Body of pancreas (tissue), 4 donors: ENCODE data around the gene PDC. TPM values are rescaled to one million over a fixed set of nuclear protein-coding genes. Genes with fewer than 3 reads are reported as not detected.
"Not testable (repeated sequence)": the region's sequence is repeated elsewhere in the genome, so short reads cannot be mapped to it uniquely, and the experiment has no call there.

Source experiments
- ATAC-seq: fragments of 150-250 bp; one replicate; pipeline ENCODE4 v1.9.1; 2016
- DNase-seq, 4 donors: peaks; one replicate each; pipeline ENCODE4 v3.0.0-alpha.2; 2019
- H3K27ac ChIP-seq, 4 donors: fragments of 200-600 bp; sonication (generic); 1 replicate in 3 of 4; 2 replicates in 1 of 4; pipeline versions ENCODE4 v1.5.1 to v1.6.1; 2016 to 2019; ENCODE audit warnings: mild to moderate bottlenecking in 1 of 4, mixed read lengths in 1 of 4, moderate library complexity in 1 of 4
- H3K27me3 ChIP-seq, 2 donors: fragments of 200-600 bp; sonication (generic); one replicate each; pipeline ENCODE4 v1.6.0; 2016; ENCODE audit warnings: mild to moderate bottlenecking in 1 of 2
- H3K36me3 ChIP-seq, 2 donors: fragments of 200-600 bp; sonication (generic); replicated peaks in 1 of 2; 2 replicates each; pipeline ENCODE4 v1.5.1; 2016; ENCODE audit warnings: low read depth in 2 of 2; ENCODE audit not compliant: insufficient read depth in 1 of 2
- H3K4me1 ChIP-seq: fragments of 200-600 bp; sonication (generic); one replicate; pipeline ENCODE4 v1.6.0; 2016
- H3K4me3 ChIP-seq, 2 donors: fragments of 200-600 bp; sonication (generic); 1 replicate in 1 of 2; 2 replicates in 1 of 2; pipeline ENCODE4 v1.5.1; 2016 to 2019
- H3K9me3 ChIP-seq, 3 donors: fragments of 200-600 bp; sonication (generic); 1 replicate in 2 of 3; 2 replicates in 1 of 3; pipeline ENCODE4 v1.5.1; 2016
- CTCF ChIP-seq, 7 experiments: fragments of 450-650 bp in 4 of 7; fragments of 200-600 bp in 3 of 7; sonication (generic) in 3 of 7; IDR thresholded peaks; one replicate each; pipeline ENCODE4 v1.5.1; 2016 to 2019; ENCODE audit warnings: antibody characterized with exemption in 7 of 7
- POLR2A ChIP-seq, 3 donors: fragments of 450-650 bp; IDR thresholded peaks; one replicate each; pipeline ENCODE4 v1.6.1; 2016; ENCODE audit warnings: antibody characterized with exemption in 3 of 3, mild to moderate bottlenecking in 2 of 3
- WGBS, 2 donors: methylation state at CpG; one replicate each; pipeline ENCODE4 v1.1.5; 2017; 5-methylcytosine and 5-hydroxymethylcytosine counted together
- intact Hi-C: fragments of 100-400 bp; cut with DNase I; formaldehyde crosslinking; loops from one replicate; pipeline ENCODE4 v1.15.1; 2023
- total RNA-seq, 2 donors: library from RNA; depleted of rRNA; stranded (reverse); fragments of >200 nt; gene quantifications; one replicate each; pipeline ENCODE4 v1.1.0, GENCODE V29; 2016

The PDC gene
- total RNA-seq, 2 donors from 2014 or later: not detected

GRCh38 chr1:186474208-186474607, 13.3 kb upstream of the PDC start:
- no peaks in the 10 kb centered on the region for H3K9me3 ChIP-seq
- ATAC-seq: no peak
- intact Hi-C loops: no loop called here

GRCh38 chr1:186473047-186473446, 12.1 kb upstream of the PDC start:
- H3K27me3 ChIP-seq: no peaks in the 10 kb centered on the region
- WGBS, 2 donors: 67 to 79% methylated on average over 4 of the region's 4 CpGs

More at GRCh38 chr1:186474208-186474607, 13.3 kb upstream of the PDC start:
- 73 to 87% methylated on average over 2 of the region's 2 CpGs for WGBS, 2 donors
- DNase-seq: no peak
- Histone ChIP-seq H3K4me1 (no peaks in the 10 kb centered on the region), H3K27me3 (no peaks in the 10 kb centered on the region), H3K4me3 (no peak overlapping the region), H3K36me3 (no peaks in the 10 kb centered on the region), H3K27ac (no peak overlapping the region)
- TF ChIP-seq POLR2A (IDR thresholded peaks at IDR 0.05): no peak
- TF ChIP-seq CTCF (IDR thresholded peaks at IDR 0.05): no peak

GRCh38 chr1:186465946-186466345, 5.0 kb upstream of the PDC start:
- TF ChIP-seq CTCF (IDR thresholded peaks at IDR 0.05) (no peak), POLR2A (IDR thresholded peaks at IDR 0.05) (no peak)
- no peak for ATAC-seq
- H3K27me3 ChIP-seq: no peaks in the 10 kb centered on the region

More at GRCh38 chr1:186473047-186473446, 12.1 kb upstream of the PDC start:
- DNase-seq (no peak), ATAC-seq (no peak)
- no peaks in the 10 kb centered on the region for H3K9me3 ChIP-seq
- TF ChIP-seq POLR2A (IDR thresholded peaks at IDR 0.05) (no peak), CTCF (IDR thresholded peaks at IDR 0.05) (no peak)
- no peaks in the 10 kb centered on the region for H3K4me1 ChIP-seq
- intact Hi-C loops: no loop called here
- H3K27ac ChIP-seq: no peak overlapping the region
- H3K36me3 ChIP-seq: no peaks in the 10 kb centered on the region
- no peak overlapping the region for H3K4me3 ChIP-seq

GRCh38 chr1:186465491-186465890, 4.6 kb upstream of the PDC start:
- intact Hi-C loops, H3K4me3 ChIP-seq, DNase-seq, H3K36me3 ChIP-seq, H3K9me3 ChIP-seq, ATAC-seq, H3K27ac ChIP-seq, H3K4me1 ChIP-seq, H3K27me3 ChIP-seq: not testable (repeated sequence)

More at GRCh38 chr1:186465946-186466345, 5.0 kb upstream of the PDC start:
- 57 to 64% methylated on average over 2 of the region's 2 CpGs for WGBS, 2 donors
- Histone ChIP-seq H3K27ac (no peak overlapping the region), H3K4me1 (no peaks in the 10 kb centered on the region), H3K4me3 (no peak overlapping the region), H3K9me3 (no peaks in the 10 kb centered on the region), H3K36me3 (no peaks in the 10 kb centered on the region)
- DNase-seq: no peak
- intact Hi-C loops: no loop called here

GRCh38 chr1:186463926-186464325, 3.0 kb upstream of the PDC start:
- H3K4me3 ChIP-seq: no peak overlapping the region
- WGBS, 2 donors: 66 to 68% methylated on average over 3 of the region's 3 CpGs
- H3K4me1 ChIP-seq: no peaks in the 10 kb centered on the region
- no peaks in the 10 kb centered on the region for H3K36me3 ChIP-seq
- H3K9me3 ChIP-seq: no peaks in the 10 kb centered on the region
- no peak overlapping the region for H3K27ac ChIP-seq
- intact Hi-C loops: no loop called here
- no peak for ATAC-seq
- no peak for DNase-seq
- no peaks in the 10 kb centered on the region for H3K27me3 ChIP-seq
- TF ChIP-seq CTCF (IDR thresholded peaks at IDR 0.05) (no peak), POLR2A (IDR thresholded peaks at IDR 0.05) (no peak)
